ENCODE data around the gene CORIN. TPM values are rescaled to one million over a fixed set of nuclear protein-coding genes. Genes with fewer than 3 reads are reported as not detected.
A peak's percentile ranks its signal among the peaks of the same experiment; 100 is the strongest.

Gene CORIN
- total and polyA plus RNA-seq, 2 experiments from 2014 or later: not detected

GRCh38 chr4:47647029-47647428 lies 190.8 kb downstream of the CORIN start:
- no peak overlapping the region for H3K4me3 Mint-ChIP-seq

More at GRCh38 chr4:47647029-47647428, 190.8 kb downstream of the CORIN start:
- no peak overlapping the region for H3K4me3 ChIP-seq
- H3F3A ChIP-seq (replicated peaks; ENCODE audit: low read depth): no peaks in the 10 kb centered on the region
- ATAC-seq: no peak
- no peaks in the 10 kb centered on the region for H3K27me3 Mint-ChIP-seq (ENCODE audit: insufficient read depth, low read depth, poor library complexity)
- peaks cover 12% of the 10 kb centered on the region for H3K4me1 Mint-ChIP-seq
- H3K36me3 Mint-ChIP-seq (ENCODE audit: low read depth): no peaks in the 10 kb centered on the region
- DNase-seq (ENCODE audit: low spot score): no peak
- H3K9me2 ChIP-seq (ENCODE audit: insufficient read depth): no peaks in the 10 kb centered on the region
- no peaks in the 10 kb centered on the region for H3K27me3 ChIP-seq (ENCODE audit: insufficient read depth)
- H3K27ac Mint-ChIP-seq: no peak overlapping the region
- H3K9me3 Mint-ChIP-seq: no peaks in the 10 kb centered on the region
- H2AFZ ChIP-seq: peak overlapping the region; percentile 49; the same call in 1 of the 2 replicates
- no peaks in the 10 kb centered on the region for H3K36me3 ChIP-seq (ENCODE audit: insufficient read depth)
- no peak overlapping the region for H3K27ac ChIP-seq (ENCODE audit: low read depth)
- no peak for TF ChIP-seq REST (IDR thresholded peaks at IDR 0.05; ENCODE audit: unreplicated experiment)
- no peak for TF ChIP-seq NANOG (IDR thresholded peaks at IDR 0.05; ENCODE audit: borderline replicate concordance)
- TF ChIP-seq STAT1 (IDR thresholded peaks at IDR 0.05; ENCODE audit: unreplicated experiment): no peak
- no peak for TF ChIP-seq POLR2AphosphoS5 (IDR thresholded peaks at IDR 0.05; ENCODE audit: low read depth)
- TF ChIP-seq ZNF331 (CRISPR knock-in tag; IDR thresholded peaks at IDR 0.05; ENCODE audit: low read depth): no peak
- no peak for TF ChIP-seq JUNB (IDR thresholded peaks at IDR 0.05; ENCODE audit: unreplicated experiment)
- no peak for TF ChIP-seq ZNF114 (CRISPR knock-in tag; IDR thresholded peaks at IDR 0.05)
- no peak for TF ChIP-seq EZH2phosphoT487 (IDR thresholded peaks at IDR 0.05; ENCODE audit: unreplicated experiment)
- TF ChIP-seq ETS1 (IDR thresholded peaks at IDR 0.05): no peak
- no peak for TF ChIP-seq ZNF462 (CRISPR knock-in tag; IDR thresholded peaks at IDR 0.05)
- TF ChIP-seq EZH2 (IDR thresholded peaks at IDR 0.05; ENCODE audit: low read depth, unreplicated experiment): no peak
- TF ChIP-seq CREB1 (CRISPR knock-in tag; IDR thresholded peaks at IDR 0.05; ENCODE audit: low read depth): no peak
- TF ChIP-seq CTCF (conservative IDR thresholded peaks at IDR 0.05; ENCODE audit: low read depth in 2 of 2): no peak
- no peaks in the 10 kb centered on the region for H4K20me1 ChIP-seq (replicated peaks; ENCODE audit: insufficient read depth)
- H3K4me1 ChIP-seq (ENCODE audit: insufficient read depth): peaks cover 9% of the 10 kb centered on the region
- no peak overlapping the region for H3K4me2 ChIP-seq
- H3K79me2 ChIP-seq (replicated peaks; ENCODE audit: insufficient read depth): no peaks in the 10 kb centered on the region

All from GM23338 (cell line).